HG03439 (cell line): ENCODE data around the gene DMD.
"Not testable (repeated sequence)": the region's sequence is repeated elsewhere in the genome, so short reads cannot be mapped to it uniquely, and the experiment has no call there.

ENCODE experiments used
- ATAC-seq: cut with Tn5 transposase; IDR thresholded peaks from one replicate; pipeline ENCODE4 v1.9.1; 2021; ENCODE audit warnings: mild to moderate bottlenecking, moderate library complexity; ENCODE audit not compliant: unreplicated experiment

Gene DMD

GRCh38 chrX:31653422-31653821 is 1557.9 kb downstream of the DMD start:
- no peak for ATAC-seq

GRCh38 chrX:31652650-31653049 is 1558.7 kb downstream of the DMD start:
- no peak for ATAC-seq

- no peak for ATAC-seq
Observed at GRCh38 chrX:31649201-31649600, 1562.1 kb downstream of the DMD start.

DNA sequence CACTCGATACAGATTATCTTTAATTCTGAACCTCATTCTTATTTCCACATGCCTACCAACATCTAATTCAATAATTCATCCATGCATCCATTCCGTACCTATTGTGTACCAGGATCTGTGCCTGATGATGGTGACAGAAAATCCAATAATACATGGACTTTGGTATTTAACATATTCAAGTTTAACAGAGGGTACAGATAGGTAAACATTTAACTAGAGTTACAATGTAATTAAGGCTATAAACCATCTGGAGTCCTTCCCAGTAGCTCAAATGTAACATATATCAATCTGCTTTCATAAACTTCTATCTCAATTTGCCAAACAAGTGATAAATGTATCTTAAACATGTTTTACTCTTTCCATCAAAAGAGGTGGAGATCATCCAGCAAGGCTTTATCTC is 1578.0 kb downstream of the DMD start:
- no peak for ATAC-seq

DNA sequence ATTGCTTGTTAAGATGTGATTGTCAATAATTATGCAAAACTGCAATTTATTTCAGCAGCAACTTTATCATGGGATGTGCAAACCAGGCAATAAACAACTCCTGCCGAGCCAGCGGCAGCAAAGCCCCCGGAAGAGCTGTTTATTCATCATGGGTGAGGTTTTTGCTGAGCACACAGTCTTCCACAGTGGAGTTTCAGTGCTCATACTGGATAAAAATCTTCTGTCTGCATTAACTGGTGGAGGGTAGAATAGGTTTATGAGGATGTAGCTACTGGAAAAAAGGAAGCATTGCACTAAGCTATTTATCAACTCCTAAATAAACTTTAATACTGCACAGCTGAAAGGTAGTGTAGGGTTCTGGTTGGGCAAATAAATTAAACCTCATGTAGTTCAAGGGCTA is 1582.2 kb downstream of the DMD start:
- ATAC-seq, result no peak

DNA sequence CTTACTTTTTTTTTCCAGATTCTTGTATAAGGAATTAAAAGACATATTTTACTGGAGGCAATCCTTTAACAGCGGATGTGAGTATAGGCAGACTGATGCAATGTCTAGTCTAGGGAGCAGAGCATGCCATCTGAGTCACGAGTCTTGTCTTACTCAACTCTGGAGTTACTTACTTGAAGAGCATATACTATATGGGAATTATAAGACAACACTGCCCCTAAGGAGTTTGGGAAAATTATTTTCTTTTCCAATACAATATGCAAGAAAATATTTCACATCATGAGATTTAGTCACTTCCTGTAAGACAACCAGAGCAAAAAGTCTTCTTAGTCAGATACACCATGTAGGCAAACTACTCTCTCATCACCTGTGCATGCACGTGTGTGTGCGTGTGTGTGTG is 1602.2 kb downstream of the DMD start:
- no peak for ATAC-seq

DNA sequence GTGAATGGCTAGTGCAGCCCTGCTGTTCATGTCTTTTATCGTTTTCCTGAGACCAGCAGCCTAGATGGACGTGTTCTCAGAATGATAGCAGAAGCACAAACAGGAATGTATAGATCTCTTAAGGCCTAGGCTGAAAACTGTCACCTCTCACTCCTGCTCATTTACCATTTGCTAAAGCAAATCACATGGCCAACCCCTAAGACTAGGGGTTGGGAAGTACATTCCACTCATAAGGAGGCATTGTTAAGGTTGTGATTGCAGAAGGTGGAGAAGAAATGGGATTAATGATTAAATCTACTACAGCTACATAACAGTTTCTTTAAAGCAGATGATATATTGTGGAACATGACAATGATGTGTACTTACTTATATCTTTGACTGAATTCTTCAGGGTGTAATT is 1602.7 kb downstream of the DMD start:
- ATAC-seq, result no peak

DNA sequence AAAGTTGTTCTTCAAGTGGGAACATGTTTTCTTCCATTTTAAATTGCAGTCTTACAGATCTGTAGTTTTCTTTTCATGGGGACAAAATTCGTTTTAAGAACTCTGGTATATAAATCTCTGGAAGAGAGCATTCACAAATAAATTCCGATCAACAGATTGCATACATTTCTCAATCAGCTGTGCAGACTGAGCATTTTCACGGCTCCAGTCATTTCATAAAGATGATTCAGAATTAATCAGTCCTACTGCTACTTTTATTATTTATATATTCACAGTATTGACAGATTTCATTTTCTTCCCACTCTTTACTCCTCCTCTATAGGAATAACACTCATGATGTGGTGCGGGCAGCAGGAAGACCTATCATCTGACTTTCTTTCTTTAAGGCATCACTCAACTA is 1604.6 kb downstream of the DMD start:
- no peak for ATAC-seq

- ATAC-seq, result no peak
Observed at GRCh38 chrX:31604629-31605221, 1606.6 kb downstream of the DMD start.

DNA sequence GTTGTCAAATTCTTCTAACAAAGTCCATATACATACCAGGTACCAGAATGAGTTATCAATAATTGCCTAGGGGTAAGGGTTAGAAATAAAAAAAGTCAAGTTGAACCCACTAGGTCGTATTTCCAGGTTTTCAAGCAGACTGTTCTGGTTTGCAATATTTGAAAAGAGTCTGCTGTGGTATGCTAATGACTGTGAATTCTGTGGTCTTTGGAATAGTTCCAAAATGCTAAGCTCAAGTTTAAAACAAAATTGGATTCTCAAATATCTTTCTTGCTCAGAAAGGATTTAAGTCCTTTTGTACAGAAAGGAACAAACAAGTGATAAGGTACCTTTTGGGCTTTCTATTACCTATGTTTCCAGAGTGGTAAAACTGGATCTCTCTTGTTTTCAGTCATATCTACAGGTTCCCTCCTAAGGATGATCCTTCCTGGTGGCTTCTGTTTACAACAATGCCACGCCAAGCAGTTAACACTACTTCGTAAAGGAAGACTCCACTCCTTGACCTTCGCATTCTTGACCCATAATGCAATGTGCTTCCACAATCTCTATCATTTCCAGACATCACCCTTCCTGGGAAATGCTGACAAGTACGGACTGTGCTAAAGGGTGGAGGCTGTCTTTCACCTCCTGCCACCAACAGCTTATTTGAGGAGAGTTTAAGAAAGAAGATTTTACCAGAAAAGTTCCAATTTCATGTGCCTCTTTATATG is 1607.8 kb downstream of the DMD start:
- no peak for ATAC-seq

- no peak for ATAC-seq
Observed at GRCh38 chrX:31600823-31601222, 1610.5 kb downstream of the DMD start.

DNA sequence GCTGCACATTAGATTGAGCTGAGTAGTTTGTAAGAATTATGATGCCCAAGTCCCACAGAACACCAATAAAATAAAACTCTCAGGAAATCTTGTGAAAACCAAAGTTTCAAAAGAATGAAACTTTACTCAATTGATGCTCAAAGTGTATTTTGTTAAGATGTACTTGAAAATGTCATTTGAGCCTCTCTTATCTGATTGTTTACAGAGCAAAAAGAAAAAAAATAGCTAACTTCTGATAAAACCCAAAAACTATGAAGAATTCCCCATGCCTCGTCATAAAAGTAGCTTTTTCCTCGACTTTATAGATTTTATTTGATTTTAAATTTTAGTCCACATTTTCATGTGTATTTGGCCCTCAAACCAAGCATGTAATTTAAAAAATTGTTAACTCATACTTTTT is 1618.0 kb downstream of the DMD start:
- ATAC-seq, result no peak

- ATAC-seq, result no peak
Observed at GRCh38 chrX:31591355-31591754, 1620.0 kb downstream of the DMD start.

DNA sequence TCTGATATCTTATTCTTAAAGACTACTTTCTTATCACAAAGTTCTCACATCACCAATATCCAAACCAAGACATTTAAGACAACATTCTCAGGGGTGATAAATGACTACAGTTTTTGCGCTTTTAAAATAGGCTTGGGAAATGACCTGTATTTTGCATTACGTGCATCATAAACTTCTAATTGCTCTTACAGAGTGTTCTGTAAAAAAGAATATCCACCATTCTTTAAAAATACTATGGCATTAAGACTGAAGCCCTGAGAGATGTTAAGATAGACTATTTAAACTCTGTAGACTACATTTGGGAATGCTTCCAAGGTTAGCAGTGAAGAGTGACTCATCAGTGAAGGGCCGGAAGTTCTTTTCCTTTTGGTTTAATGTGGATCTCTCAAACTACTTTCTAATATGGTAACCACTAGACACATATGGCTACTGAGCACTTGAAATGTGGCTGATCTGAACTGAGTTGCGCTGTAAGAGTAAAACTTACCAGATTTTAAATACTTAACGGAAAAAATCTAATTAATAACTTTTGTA is 1620.7 kb downstream of the DMD start:
- no peak for ATAC-seq

- ATAC-seq, result no peak
Observed at GRCh38 chrX:31589503-31589902, 1621.8 kb downstream of the DMD start.

GRCh38 chrX:31588355-31588754 is 1623.0 kb downstream of the DMD start:
- ATAC-seq, result no peak

DNA sequence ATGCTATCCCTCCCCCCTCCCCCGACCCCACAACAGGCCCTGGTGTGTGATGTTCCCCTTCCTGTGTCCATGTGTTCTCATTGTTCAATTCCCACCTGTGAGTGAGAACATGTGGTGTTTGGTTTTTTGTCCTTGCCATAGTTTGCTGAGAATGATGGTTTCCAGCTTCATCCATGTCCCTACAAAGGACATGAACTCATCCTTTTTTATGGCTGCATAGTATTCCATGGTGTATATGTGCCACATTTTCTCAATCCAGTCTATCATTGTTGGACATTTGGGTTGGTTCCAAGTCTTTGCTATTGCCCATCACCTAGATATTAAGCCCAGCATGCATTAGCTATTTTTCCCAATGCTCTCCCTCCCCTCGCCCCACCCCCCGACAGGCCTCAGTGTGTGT is 1627.5 kb downstream of the DMD start:
- not testable (repeated sequence) for ATAC-seq

DNA sequence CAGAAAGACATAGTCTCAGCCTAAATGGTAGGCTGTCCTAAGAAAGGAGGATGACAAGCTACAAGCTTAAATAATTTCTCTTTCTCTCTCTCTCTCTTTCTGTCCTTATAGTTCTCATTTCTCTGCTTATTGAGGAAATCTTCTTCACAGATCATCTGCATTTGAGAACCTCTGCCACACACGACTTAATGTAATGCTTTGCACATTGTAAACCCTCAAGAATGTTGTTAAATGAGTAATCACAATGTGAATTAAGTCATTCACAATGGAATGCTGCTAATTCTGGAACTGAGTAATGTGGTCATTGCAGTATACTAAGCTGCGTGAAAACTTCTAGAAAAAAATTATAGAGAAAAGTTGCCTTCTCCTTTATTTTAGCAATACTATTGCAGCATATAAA is 1630.6 kb downstream of the DMD start:
- ATAC-seq, result no peak

GRCh38 chrX:31580227-31580626 is 1631.1 kb downstream of the DMD start:
- no peak for ATAC-seq

DNA sequence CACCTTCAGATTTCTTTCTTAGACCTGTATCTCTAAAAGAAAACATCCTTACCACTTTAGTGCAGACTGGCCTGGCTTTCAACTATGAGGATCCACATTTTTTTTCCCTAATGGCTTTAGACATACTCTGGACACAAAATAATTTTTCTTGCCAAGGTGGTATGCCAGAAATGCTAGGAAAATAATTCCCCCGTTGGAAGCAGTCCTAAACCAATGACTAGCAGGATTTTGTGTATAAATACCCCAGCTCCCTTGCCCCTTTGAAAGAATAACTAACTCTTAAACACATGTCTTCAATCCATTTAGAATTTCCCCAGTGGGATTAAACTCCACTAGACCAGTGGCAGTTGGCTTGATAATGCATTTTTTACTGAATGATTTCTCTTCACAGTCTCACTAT is 1639.0 kb downstream of the DMD start:
- ATAC-seq, result no peak

GRCh38 chrX:31570658-31571057 is 1640.7 kb downstream of the DMD start:
- ATAC-seq, result no peak

DNA sequence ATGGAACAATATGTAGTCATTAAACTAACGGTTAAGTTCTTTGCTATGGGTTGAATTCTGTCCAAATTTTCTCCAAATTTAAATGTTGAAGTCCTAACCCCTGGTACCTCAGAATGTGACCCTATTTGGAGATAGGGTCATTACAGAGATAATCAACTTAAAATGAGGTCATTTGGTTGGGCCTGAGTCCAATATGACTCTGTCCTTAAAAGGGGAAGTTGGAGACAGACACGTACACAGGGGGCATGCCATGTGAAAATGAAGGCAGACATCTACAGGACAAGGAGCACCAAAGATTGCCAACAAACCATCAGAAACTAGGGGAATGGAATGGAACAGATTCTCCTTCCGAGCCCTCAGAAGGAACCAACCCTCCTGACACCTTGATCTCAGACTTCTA is 1647.6 kb downstream of the DMD start:
- ATAC-seq, result no peak

DNA sequence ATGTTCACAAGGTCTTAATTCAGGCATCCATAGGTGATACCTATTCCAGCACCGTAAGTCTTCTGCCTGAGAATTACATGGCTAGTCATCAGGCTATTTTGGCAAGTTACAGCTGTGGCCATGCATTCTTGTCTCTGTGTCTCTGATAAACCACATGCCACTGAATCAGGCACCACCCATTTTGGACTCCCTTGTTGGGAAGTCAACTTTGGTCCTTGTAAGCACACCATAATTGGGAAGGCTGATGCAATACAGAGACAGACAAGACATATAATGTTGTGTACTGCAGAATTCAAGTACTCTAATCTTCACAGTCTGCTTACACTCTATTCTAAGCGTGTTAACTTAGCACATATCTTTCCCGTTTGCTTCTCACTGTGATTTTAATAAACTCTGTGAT is 1655.8 kb downstream of the DMD start:
- ATAC-seq, result no peak
